ENCODE results near the gene P2RY6. TPM values are rescaled to one million over a fixed set of nuclear protein-coding genes. Genes with fewer than 3 reads are reported as not detected.

Gene P2RY6
- total RNA-seq, 2 donors from 2014 or later = 0.31 to 0.37 TPM

DNA sequence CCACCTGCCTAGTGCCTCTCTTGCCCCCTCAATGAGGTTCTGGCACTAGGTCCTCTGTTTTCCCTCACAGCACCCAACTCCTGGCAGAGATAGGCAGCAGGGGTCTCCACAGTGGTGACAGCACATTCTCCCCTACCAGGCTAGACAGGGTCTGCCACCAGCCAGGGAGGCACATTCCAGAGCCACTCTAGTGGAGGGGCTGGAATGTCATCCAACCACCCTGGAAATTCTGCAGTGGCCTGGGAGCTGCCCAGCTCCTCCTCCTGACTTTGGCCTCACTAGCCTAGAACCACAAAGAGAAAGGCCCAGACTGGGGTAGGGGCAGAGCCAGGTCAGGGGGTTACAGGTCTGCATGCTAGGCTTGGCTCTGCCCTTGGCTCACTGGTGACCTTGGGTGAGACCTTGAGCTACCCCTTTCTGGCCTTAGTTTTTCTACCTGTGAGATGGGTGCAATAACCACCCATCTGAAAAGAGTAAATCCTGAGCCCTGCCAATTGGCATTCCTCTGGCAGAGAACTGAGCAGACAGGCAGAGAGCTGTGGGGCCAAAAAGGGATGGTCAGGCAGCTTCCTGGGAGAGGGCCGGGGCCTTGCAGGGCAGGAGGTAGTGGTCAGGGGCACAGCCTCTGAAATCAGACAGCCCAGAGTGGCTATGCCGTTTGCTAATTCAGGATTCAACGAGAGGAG, 47.0 kb upstream of the P2RY6 start:
- TF ChIP-seq, protein P1, sequence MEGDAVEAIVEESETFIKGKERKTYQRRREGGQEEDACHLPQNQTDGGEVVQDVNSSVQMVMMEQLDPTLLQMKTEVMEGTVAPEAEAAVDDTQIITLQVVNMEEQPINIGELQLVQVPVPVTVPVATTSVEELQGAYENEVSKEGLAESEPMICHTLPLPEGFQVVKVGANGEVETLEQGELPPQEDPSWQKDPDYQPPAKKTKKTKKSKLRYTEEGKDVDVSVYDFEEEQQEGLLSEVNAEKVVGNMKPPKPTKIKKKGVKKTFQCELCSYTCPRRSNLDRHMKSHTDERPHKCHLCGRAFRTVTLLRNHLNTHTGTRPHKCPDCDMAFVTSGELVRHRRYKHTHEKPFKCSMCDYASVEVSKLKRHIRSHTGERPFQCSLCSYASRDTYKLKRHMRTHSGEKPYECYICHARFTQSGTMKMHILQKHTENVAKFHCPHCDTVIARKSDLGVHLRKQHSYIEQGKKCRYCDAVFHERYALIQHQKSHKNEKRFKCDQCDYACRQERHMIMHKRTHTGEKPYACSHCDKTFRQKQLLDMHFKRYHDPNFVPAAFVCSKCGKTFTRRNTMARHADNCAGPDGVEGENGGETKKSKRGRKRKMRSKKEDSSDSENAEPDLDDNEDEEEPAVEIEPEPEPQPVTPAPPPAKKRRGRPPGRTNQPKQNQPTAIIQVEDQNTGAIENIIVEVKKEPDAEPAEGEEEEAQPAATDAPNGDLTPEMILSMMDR (conservative IDR thresholded peaks at IDR 0.05) = no peak
- Mint-ChIP-seq H3K4me3 (no peak overlapping the region), H3K27me3 (ENCODE audit: insufficient read depth) (peaks cover 29% of the 10 kb centered on the region), H3K27ac (peak overlapping the region; percentile 36), H3K9me3 (no peaks in the 10 kb centered on the region), H3K36me3 (ENCODE audit: low read depth) (no peaks in the 10 kb centered on the region), H3K4me1 (peaks cover 32% of the 10 kb centered on the region)
- H3K27ac ChIP-seq (ENCODE audit: low read depth, low read length) = no peak overlapping the region
- no peaks in the 10 kb centered on the region for H3K36me3 ChIP-seq (ENCODE audit: control insufficient read depth, insufficient read depth, low read length)
- peaks cover 20% of the 10 kb centered on the region for H3K4me1 ChIP-seq (ENCODE audit: control insufficient read depth, insufficient read depth, low read length)
- no peak overlapping the region for H3K4me3 ChIP-seq (ENCODE audit: low read length)
- no peaks in the 10 kb centered on the region for H3K9me3 ChIP-seq (ENCODE audit: control insufficient read depth, low read length)
- H3K9ac ChIP-seq (ENCODE audit: extremely low read depth, low read length, poor library complexity, severe bottlenecking) = no peak overlapping the region
- WGBS, 2 experiments (ENCODE audit: insufficient coverage in 1 of 2, insufficient read length in 1 of 2) = 71 to 100% methylated on average over 1 to 3 of the region's 3 CpGs
- peaks cover 6% of the 10 kb centered on the region for H3K27me3 ChIP-seq (ENCODE audit: control insufficient read depth, insufficient read depth, low read length, poor library complexity, severe bottlenecking)
- peak; percentile 74 for DNase-seq

DNA sequence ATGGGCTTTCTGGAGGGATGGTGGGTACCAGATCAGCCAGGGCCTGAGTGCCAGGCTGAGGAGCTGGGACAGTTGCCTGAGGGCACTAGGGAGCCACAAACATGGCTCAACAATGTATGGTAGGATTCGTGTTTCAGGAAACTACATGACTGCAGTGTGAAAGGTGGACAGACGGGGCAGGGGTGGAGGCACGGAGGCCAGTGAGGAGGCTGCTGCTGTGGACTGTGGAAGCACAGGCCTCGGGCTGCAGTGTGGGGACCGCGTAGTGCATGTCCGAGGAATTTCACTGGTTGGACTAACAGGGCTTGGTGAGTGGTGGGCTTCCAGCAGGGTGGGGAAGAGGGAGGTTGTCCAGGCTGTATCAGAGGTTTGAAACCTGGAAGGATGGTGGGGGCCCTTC, 46.3 kb upstream of the P2RY6 start:
- Mint-ChIP-seq H3K27ac (peak overlapping the region; percentile 45), H3K9me3 (no peaks in the 10 kb centered on the region), H3K4me1 (peaks cover 30% of the 10 kb centered on the region), H3K36me3 (ENCODE audit: low read depth) (no peaks in the 10 kb centered on the region), H3K27me3 (ENCODE audit: insufficient read depth) (peaks cover 24% of the 10 kb centered on the region), H3K4me3 (no peak overlapping the region)
- WGBS, 2 experiments (ENCODE audit: insufficient coverage in 1 of 2, insufficient read length in 1 of 2) = 93 to 97% methylated on average over 6 to 7 of the region's 7 CpGs
- Histone ChIP-seq H3K9me3 (ENCODE audit: control insufficient read depth, low read length) (no peaks in the 10 kb centered on the region), H3K27ac (ENCODE audit: low read depth, low read length) (no peak overlapping the region), H3K27me3 (ENCODE audit: control insufficient read depth, insufficient read depth, low read length, poor library complexity, severe bottlenecking) (peaks cover 6% of the 10 kb centered on the region), H3K4me1 (ENCODE audit: control insufficient read depth, insufficient read depth, low read length) (peaks cover 17% of the 10 kb centered on the region), H3K9ac (ENCODE audit: extremely low read depth, low read length, poor library complexity, severe bottlenecking) (no peak overlapping the region), H3K36me3 (ENCODE audit: control insufficient read depth, insufficient read depth, low read length) (no peaks in the 10 kb centered on the region), H3K4me3 (ENCODE audit: low read length) (no peak overlapping the region)
- DNase-seq = peak; percentile 33
- TF ChIP-seq, protein P1 (conservative IDR thresholded peaks at IDR 0.05) = no peak

DNA sequence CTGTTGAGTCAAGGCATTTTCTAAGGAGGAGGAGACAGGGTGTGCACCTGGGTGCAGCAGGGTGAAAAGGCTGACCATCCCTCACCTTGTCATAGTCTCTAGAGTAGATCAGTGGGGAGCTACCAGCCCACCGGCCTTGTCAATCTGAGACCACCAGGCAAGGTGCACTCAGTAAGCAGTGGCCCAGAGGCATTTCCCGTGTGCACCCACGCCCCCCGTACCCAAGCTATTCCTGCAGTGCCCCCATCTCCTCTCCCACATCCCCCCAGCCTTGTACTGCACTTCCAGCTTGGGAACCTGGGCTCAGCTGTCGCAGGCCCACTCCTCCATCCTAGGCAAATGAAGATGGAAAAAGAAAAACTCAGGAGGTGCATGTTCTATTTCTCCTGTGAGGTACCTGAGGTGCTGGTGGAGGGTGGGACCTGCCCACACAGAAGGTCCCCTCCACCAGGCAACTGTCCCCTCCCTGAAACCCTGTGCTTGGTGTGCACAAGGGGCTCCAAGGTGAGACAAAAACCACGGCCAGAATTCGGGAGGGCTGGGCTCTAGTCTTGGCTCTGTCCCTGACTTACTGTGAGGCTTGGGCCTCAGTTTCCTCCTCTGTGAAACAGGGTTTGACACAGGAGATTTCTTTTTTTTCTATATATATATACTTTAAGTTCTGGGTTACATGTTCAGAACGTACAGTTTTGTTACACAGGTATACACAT, 45.7 kb upstream of the P2RY6 start:
- Mint-ChIP-seq H3K27me3 (ENCODE audit: insufficient read depth) (peaks cover 24% of the 10 kb centered on the region), H3K27ac (no peak overlapping the region), H3K4me1 (peaks cover 26% of the 10 kb centered on the region), H3K36me3 (ENCODE audit: low read depth) (no peaks in the 10 kb centered on the region), H3K9me3 (no peaks in the 10 kb centered on the region), H3K4me3 (no peak overlapping the region)
- Histone ChIP-seq H3K27ac (ENCODE audit: low read depth, low read length) (no peak overlapping the region), H3K9ac (ENCODE audit: extremely low read depth, low read length, poor library complexity, severe bottlenecking) (no peak overlapping the region), H3K4me1 (ENCODE audit: control insufficient read depth, insufficient read depth, low read length) (peaks cover 12% of the 10 kb centered on the region), H3K4me3 (ENCODE audit: low read length) (no peak overlapping the region), H3K9me3 (ENCODE audit: control insufficient read depth, low read length) (no peaks in the 10 kb centered on the region), H3K27me3 (ENCODE audit: control insufficient read depth, insufficient read depth, low read length, poor library complexity, severe bottlenecking) (peaks cover 6% of the 10 kb centered on the region), H3K36me3 (ENCODE audit: control insufficient read depth, insufficient read depth, low read length) (no peaks in the 10 kb centered on the region)
- peak; percentile 38 for DNase-seq
- TF ChIP-seq, protein P1 (conservative IDR thresholded peaks at IDR 0.05) = no peak
- 60 to 69% methylated on average over 3 to 8 of the region's 8 CpGs for WGBS, 2 experiments (ENCODE audit: insufficient coverage in 1 of 2, insufficient read length in 1 of 2)
